ENCODE results near the gene DNAH10. TPM values are rescaled to one million over a fixed set of nuclear protein-coding genes. Genes with fewer than 3 reads are reported as not detected.
A peak's percentile ranks its signal among the peaks of the same experiment; 100 is the strongest.

The DNAH10 gene
- total RNA-seq, 3 donors from 2014 or later, result 0.14 to 0.24 (median 0.20) TPM

- peaks cover 3% of the 10 kb centered on the region for H3K4me1 Mint-ChIP-seq (ENCODE audit: low read depth)
- no peak overlapping the region for H3K4me3 Mint-ChIP-seq
- H3K27me3 Mint-ChIP-seq (ENCODE audit: low read depth), result no peaks in the 10 kb centered on the region
- no peak for ATAC-seq
- no peaks in the 10 kb centered on the region for H3K9me3 Mint-ChIP-seq
- no peak for DNase-seq
- peaks cover 5% of the 10 kb centered on the region for H3K36me3 Mint-ChIP-seq (ENCODE audit: insufficient read depth)
Measured at GRCh38 chr12:123958462-123958861, 196.4 kb downstream of the DNAH10 start.

GRCh38 chr12:123958876-123959275 is 196.8 kb downstream of the DNAH10 start:
- DNase-seq (no peak), ATAC-seq (no peak)
- Mint-ChIP-seq H3K4me1 (ENCODE audit: low read depth) (peaks cover 3% of the 10 kb centered on the region), H3K36me3 (ENCODE audit: insufficient read depth) (peaks cover 5% of the 10 kb centered on the region), H3K4me3 (no peak overlapping the region), H3K27me3 (ENCODE audit: low read depth) (no peaks in the 10 kb centered on the region), H3K9me3 (no peaks in the 10 kb centered on the region)

- ATAC-seq, result no peak
- peaks cover 3% of the 10 kb centered on the region for H3K4me1 Mint-ChIP-seq (ENCODE audit: low read depth)
- H3K36me3 Mint-ChIP-seq (ENCODE audit: insufficient read depth), result peaks cover 5% of the 10 kb centered on the region
- no peaks in the 10 kb centered on the region for H3K9me3 Mint-ChIP-seq
- no peaks in the 10 kb centered on the region for H3K27me3 Mint-ChIP-seq (ENCODE audit: low read depth)
- H3K4me3 Mint-ChIP-seq, result no peak overlapping the region
- no peak for DNase-seq
Measured at GRCh38 chr12:123960029-123960735, 198.1 kb downstream of the DNAH10 start.

- DNase-seq, result no peak
- H3K36me3 Mint-ChIP-seq (ENCODE audit: insufficient read depth), result peaks cover 5% of the 10 kb centered on the region
- H3K4me3 Mint-ChIP-seq, result no peak overlapping the region
- no peaks in the 10 kb centered on the region for H3K9me3 Mint-ChIP-seq
- H3K27me3 Mint-ChIP-seq (ENCODE audit: low read depth), result no peaks in the 10 kb centered on the region
- H3K4me1 Mint-ChIP-seq (ENCODE audit: low read depth), result peaks cover 3% of the 10 kb centered on the region
- no peak for ATAC-seq
Measured at GRCh38 chr12:123960856-123961255, 198.8 kb downstream of the DNAH10 start.

GRCh38 chr12:123961585-123962345 is 199.7 kb downstream of the DNAH10 start:
- DNase-seq, result no peak
- peaks cover 3% of the 10 kb centered on the region for H3K4me1 Mint-ChIP-seq (ENCODE audit: low read depth)
- ATAC-seq, result no peak
- H3K4me3 Mint-ChIP-seq, result no peak overlapping the region
- no peaks in the 10 kb centered on the region for H3K9me3 Mint-ChIP-seq
- H3K27me3 Mint-ChIP-seq (ENCODE audit: low read depth), result no peaks in the 10 kb centered on the region
- peaks cover 3% of the 10 kb centered on the region for H3K36me3 Mint-ChIP-seq (ENCODE audit: insufficient read depth)

GRCh38 chr12:123962513-123962912 is 200.4 kb downstream of the DNAH10 start:
- peaks cover 3% of the 10 kb centered on the region for H3K4me1 Mint-ChIP-seq (ENCODE audit: low read depth)
- no peaks in the 10 kb centered on the region for H3K27me3 Mint-ChIP-seq (ENCODE audit: low read depth)
- DNase-seq, result no peak
- ATAC-seq, result no peak
- H3K36me3 Mint-ChIP-seq (ENCODE audit: insufficient read depth), result peaks cover 3% of the 10 kb centered on the region
- no peaks in the 10 kb centered on the region for H3K9me3 Mint-ChIP-seq
- H3K4me3 Mint-ChIP-seq, result no peak overlapping the region

GRCh38 chr12:123963821-123964220 is 201.7 kb downstream of the DNAH10 start:
- no peak for ATAC-seq
- Mint-ChIP-seq H3K4me3 (no peak overlapping the region), H3K9me3 (no peaks in the 10 kb centered on the region), H3K36me3 (ENCODE audit: insufficient read depth) (peaks cover 3% of the 10 kb centered on the region), H3K27me3 (ENCODE audit: low read depth) (no peaks in the 10 kb centered on the region), H3K4me1 (ENCODE audit: low read depth) (peaks cover 6% of the 10 kb centered on the region)
- no peak for DNase-seq

GRCh38 chr12:123965382-123965781 is 203.3 kb downstream of the DNAH10 start:
- Mint-ChIP-seq H3K4me1 (ENCODE audit: low read depth) (peaks cover 18% of the 10 kb centered on the region), H3K27me3 (ENCODE audit: low read depth) (no peaks in the 10 kb centered on the region), H3K4me3 (no peak overlapping the region), H3K36me3 (ENCODE audit: insufficient read depth) (peaks cover 3% of the 10 kb centered on the region), H3K9me3 (no peaks in the 10 kb centered on the region)
- ATAC-seq, result no peak
- DNase-seq, result no peak

GRCh38 chr12:123966596-123966995 is 204.5 kb downstream of the DNAH10 start:
- ATAC-seq (no peak), DNase-seq (no peak)
- Mint-ChIP-seq H3K4me3 (no peak overlapping the region), H3K27me3 (ENCODE audit: low read depth) (no peaks in the 10 kb centered on the region), H3K9me3 (no peaks in the 10 kb centered on the region), H3K36me3 (ENCODE audit: insufficient read depth) (peaks cover 3% of the 10 kb centered on the region), H3K4me1 (ENCODE audit: low read depth) (peaks cover 20% of the 10 kb centered on the region)

GRCh38 chr12:123967121-123967586 is 205.1 kb downstream of the DNAH10 start:
- Mint-ChIP-seq H3K4me3 (no peak overlapping the region), H3K27me3 (ENCODE audit: low read depth) (no peaks in the 10 kb centered on the region), H3K4me1 (ENCODE audit: low read depth) (peaks cover 22% of the 10 kb centered on the region), H3K36me3 (ENCODE audit: insufficient read depth) (peaks cover 3% of the 10 kb centered on the region), H3K9me3 (no peaks in the 10 kb centered on the region)
- DNase-seq (no peak), ATAC-seq (no peak)

GRCh38 chr12:123971449-123971769 is 209.3 kb downstream of the DNAH10 start:
- no peaks in the 10 kb centered on the region for H3K9me3 Mint-ChIP-seq
- H3K27me3 Mint-ChIP-seq (ENCODE audit: low read depth), result no peaks in the 10 kb centered on the region
- no peak for DNase-seq
- H3K36me3 Mint-ChIP-seq (ENCODE audit: insufficient read depth), result peaks cover 8% of the 10 kb centered on the region
- peaks cover 40% of the 10 kb centered on the region for H3K4me1 Mint-ChIP-seq (ENCODE audit: low read depth)
- peak overlapping the region; percentile 92 for H3K4me3 Mint-ChIP-seq
- no peak for ATAC-seq

GRCh38 chr12:123971770-123972456 is 209.8 kb downstream of the DNAH10 start:
- H3K9me3 Mint-ChIP-seq, result no peaks in the 10 kb centered on the region
- ATAC-seq, result peak; percentile 1 to 9
- no peaks in the 10 kb centered on the region for H3K27me3 Mint-ChIP-seq (ENCODE audit: low read depth)
- peaks cover 8% of the 10 kb centered on the region for H3K36me3 Mint-ChIP-seq (ENCODE audit: insufficient read depth)
- peak overlapping the region; percentile 92 for H3K4me3 Mint-ChIP-seq
- peaks cover 41% of the 10 kb centered on the region for H3K4me1 Mint-ChIP-seq (ENCODE audit: low read depth)
- DNase-seq, result peak; percentile 15

- Mint-ChIP-seq H3K36me3 (ENCODE audit: insufficient read depth) (peaks cover 8% of the 10 kb centered on the region), H3K4me3 (peak within 1 kb of the TSS; percentile 92), H3K9me3 (no peaks in the 10 kb centered on the region), H3K27me3 (ENCODE audit: low read depth) (no peaks in the 10 kb centered on the region), H3K4me1 (ENCODE audit: low read depth) (peaks cover 41% of the 10 kb centered on the region)
- ATAC-seq, result peak; percentile 82 to 86
- peak; percentile 96 for DNase-seq
Measured at GRCh38 chr12:123972457-123973401, 210.6 kb downstream of the DNAH10 start, which contains the start of the genes CCDC92 and ZNF664. Gene CCDC92 (minus strand): TSS chr12:123972831. CDS start chr12:123944305, 28,526 bp downstream. Gene ZNF664 (plus strand): TSS chr12:123973215. CDS start chr12:124012145, 38,930 bp downstream.

All from activated T-cell treated with anti-CD3 and anti-CD28 coated beads, Interleukin-2, amount 50 U/mL, for 4 hours (primary cell).